Ascending aorta (tissue), 2 donors: ENCODE results near the gene AGRP. TPM values are rescaled to one million over a fixed set of nuclear protein-coding genes. Genes with fewer than 3 reads are reported as not detected.
"Not testable (repeated sequence)": the region's sequence is repeated elsewhere in the genome, so short reads cannot be mapped to it uniquely, and the experiment has no call there.

Experiments used
- DNase-seq, 2 donors: peaks; one replicate each; pipeline ENCODE4 v3.0.0-alpha.2; 2019; ENCODE audit warnings: low spot score in 2 of 2
- H3K27ac ChIP-seq, 2 donors: fragments of 200-600 bp; sonication (generic); one replicate each; pipeline ENCODE4 v1.5.1; 2016 to 2017; ENCODE audit warnings: mild to moderate bottlenecking in 1 of 2
- H3K27me3 ChIP-seq: fragments of 200-600 bp; sonication (generic); one replicate; pipeline ENCODE4 v1.5.1; 2017
- H3K36me3 ChIP-seq, 2 donors: fragments of 200-600 bp; sonication (generic); one replicate each; pipeline ENCODE4 v1.5.1; 2016
- H3K4me1 ChIP-seq, 2 donors: fragments of 200-600 bp; sonication (generic); one replicate each; pipeline ENCODE4 v1.5.1; 2016 to 2017; ENCODE audit warnings: mild to moderate bottlenecking in 1 of 2
- H3K4me3 ChIP-seq, 2 donors: fragments of 200-600 bp; sonication (generic); one replicate each; pipeline ENCODE4 v1.5.1; 2016 to 2017; ENCODE audit warnings: mild to moderate bottlenecking in 1 of 2
- H3K9me3 ChIP-seq, 2 donors: fragments of 200-600 bp; sonication (generic); one replicate each; pipeline ENCODE4 v1.5.1; 2016
- CTCF ChIP-seq, 3 experiments: fragments of 200-600 bp in 2 of 3; fragments of 450-650 bp in 1 of 3; sonication (generic) in 2 of 3; IDR thresholded peaks; one replicate each; pipeline ENCODE4 v1.5.1; 2016 to 2019; ENCODE audit warnings: antibody characterized with exemption in 3 of 3, mild to moderate bottlenecking in 1 of 3, moderate library complexity in 1 of 3
- intact Hi-C: fragments of 100-400 bp; cut with DNase I; formaldehyde crosslinking; loops from one replicate; pipeline ENCODE4 v1.15.1; 2023
- total RNA-seq: library from RNA; depleted of rRNA; stranded (reverse); fragments of >200 nt; gene quantifications from one replicate; pipeline ENCODE4 v1.1.0, GENCODE V29; 2016

AGRP gene
- total RNA-seq, 1 donor from 2014 or later: not detected

GRCh38 chr16:67518676-67519075 lies 35.3 kb upstream of the AGRP start:
- H3K27ac ChIP-seq: no peak overlapping the region
- TF ChIP-seq CTCF (IDR thresholded peaks at IDR 0.05): no peak

GRCh38 chr16:67517661-67518423 lies 34.5 kb upstream of the AGRP start:
- no peak for TF ChIP-seq CTCF (IDR thresholded peaks at IDR 0.05)
- no peak overlapping the region for H3K27ac ChIP-seq
- H3K36me3 ChIP-seq: no peaks in the 10 kb centered on the region
- intact Hi-C loops: no loop called here
- no peak overlapping the region for H3K4me3 ChIP-seq
- peaks cover 0 to 5% of the 10 kb centered on the region in 2 donors for H3K4me1 ChIP-seq
- DNase-seq: no peak
- H3K9me3 ChIP-seq: no peaks in the 10 kb centered on the region
- no peaks in the 10 kb centered on the region for H3K27me3 ChIP-seq

More at GRCh38 chr16:67518676-67519075, 35.3 kb upstream of the AGRP start:
- DNase-seq: no peak
- H3K27me3 ChIP-seq: no peaks in the 10 kb centered on the region
- no peaks in the 10 kb centered on the region for H3K9me3 ChIP-seq
- H3K4me1 ChIP-seq: peaks cover 0 to 5% of the 10 kb centered on the region in 2 donors
- H3K36me3 ChIP-seq: no peaks in the 10 kb centered on the region
- intact Hi-C loops: no loop called here
- no peak overlapping the region for H3K4me3 ChIP-seq

GRCh38 chr16:67517155-67517445 lies 33.8 kb upstream of the AGRP start:
- H3K9me3 ChIP-seq: no peaks in the 10 kb centered on the region
- no peak for TF ChIP-seq CTCF (IDR thresholded peaks at IDR 0.05)
- peaks cover 0 to 5% of the 10 kb centered on the region in 2 donors for H3K4me1 ChIP-seq
- H3K36me3 ChIP-seq: no peaks in the 10 kb centered on the region
- no peak overlapping the region for H3K4me3 ChIP-seq
- DNase-seq: no peak
- intact Hi-C loops: no loop called here
- H3K27me3 ChIP-seq: no peaks in the 10 kb centered on the region
- H3K27ac ChIP-seq: no peak overlapping the region

GRCh38 chr16:67516296-67517154 lies 33.2 kb upstream of the AGRP start:
- no peak overlapping the region for H3K4me3 ChIP-seq
- H3K36me3 ChIP-seq: no peaks in the 10 kb centered on the region
- no peak for DNase-seq
- no peaks in the 10 kb centered on the region for H3K9me3 ChIP-seq
- intact Hi-C loops: no loop called here
- H3K4me1 ChIP-seq: peaks cover 0 to 2% of the 10 kb centered on the region in 2 donors
- H3K27ac ChIP-seq: no peak overlapping the region
- H3K27me3 ChIP-seq: no peaks in the 10 kb centered on the region
- TF ChIP-seq CTCF (IDR thresholded peaks at IDR 0.05): no peak

GRCh38 chr16:67514382-67514828 lies 31.1 kb upstream of the AGRP start:
- Histone ChIP-seq H3K9me3 (no peaks in the 10 kb centered on the region), H3K27ac (no peak overlapping the region), H3K4me1 (no peaks in the 10 kb centered on the region), H3K36me3 (no peaks in the 10 kb centered on the region), H3K4me3 (no peak overlapping the region), H3K27me3 (no peaks in the 10 kb centered on the region)
- intact Hi-C loops: no loop called here
- peak in 1 of 2 donors; percentile 92 for DNase-seq
- TF ChIP-seq CTCF (IDR thresholded peaks at IDR 0.05): peak; percentile 39 to 48 (median 48)

- intact Hi-C loops: not testable (repeated sequence)
These were observed 30.5 kb upstream of the AGRP start for GRCh38 chr16:67513892-67514291.

More at GRCh38 chr16:67513892-67514291, 30.5 kb upstream of the AGRP start:
- not testable (repeated sequence) for H3K4me3 ChIP-seq, H3K36me3 ChIP-seq, H3K27ac ChIP-seq, H3K4me1 ChIP-seq, DNase-seq, H3K9me3 ChIP-seq, H3K27me3 ChIP-seq
